Hematopoietic multipotent progenitor cell treated with erythropoietin and hydrocortisone succinate and interleukin-3 and kit ligand, for 17 days (in vitro differentiated cells): Measurements from ENCODE around the gene SMARCAL1.
"Not testable (repeated sequence)": the region's sequence is repeated elsewhere in the genome, so short reads cannot be mapped to it uniquely, and the experiment has no call there.

ENCODE experiments used
- DNase-seq: peaks from one replicate; pipeline ENCODE4 v3.0.0-alpha.2; 2015; ENCODE audit warnings: low spot score

SMARCAL1 gene

GRCh38 chr2:216502381-216503158 lies 90.3 kb downstream of the SMARCAL1 start:
- DNase-seq, result no peak

DNA sequence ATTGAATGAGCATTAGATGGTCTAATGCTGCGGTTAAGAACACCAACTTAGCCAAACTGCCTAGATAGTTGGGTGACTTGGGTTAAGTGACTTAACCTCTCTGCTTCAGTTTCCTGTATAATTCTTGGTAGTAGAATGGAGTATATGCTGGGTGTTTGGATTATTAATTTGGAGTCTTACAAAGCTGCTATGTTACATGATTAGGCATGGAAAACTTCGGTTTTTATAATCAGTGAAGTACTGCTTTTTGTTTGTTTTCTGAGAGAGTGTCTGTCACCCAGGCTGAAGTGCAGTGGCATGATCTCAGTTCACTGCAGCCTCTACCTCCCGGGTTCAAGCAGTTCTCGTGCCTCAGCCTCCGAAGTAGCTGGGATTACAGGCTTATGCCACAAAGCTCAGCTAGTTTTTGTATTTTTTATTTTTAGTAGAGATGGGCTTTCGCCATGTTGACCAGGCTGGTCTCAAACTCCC lies 90.9 kb downstream of the SMARCAL1 start:
- no peak for DNase-seq

- DNase-seq, result no peak
Measured at GRCh38 chr2:216503697-216504375, 91.6 kb downstream of the SMARCAL1 start.

DNA sequence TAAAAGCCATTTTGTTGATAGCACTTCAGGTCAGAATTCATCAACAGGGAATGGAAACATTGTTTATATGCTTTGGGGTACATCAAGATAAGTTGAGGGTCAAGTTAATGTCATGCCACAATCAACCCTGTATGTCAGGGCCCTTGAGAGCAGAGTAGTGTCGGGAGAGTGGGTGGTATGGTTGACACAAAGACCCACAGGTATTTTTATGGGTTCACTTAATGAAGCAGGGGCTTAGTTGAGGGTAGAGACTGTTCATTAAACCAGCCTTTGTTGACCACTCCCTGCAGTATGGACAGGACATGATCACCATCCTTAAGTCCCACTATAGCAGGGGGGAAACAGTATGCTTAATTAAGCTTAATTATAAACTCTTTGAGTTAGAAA lies 92.1 kb downstream of the SMARCAL1 start:
- no peak for DNase-seq

- DNase-seq, result no peak
Measured at GRCh38 chr2:216505133-216506106, 93.1 kb downstream of the SMARCAL1 start.

GRCh38 chr2:216507220-216508160 lies 95.2 kb downstream of the SMARCAL1 start:
- DNase-seq, result no peak

DNA sequence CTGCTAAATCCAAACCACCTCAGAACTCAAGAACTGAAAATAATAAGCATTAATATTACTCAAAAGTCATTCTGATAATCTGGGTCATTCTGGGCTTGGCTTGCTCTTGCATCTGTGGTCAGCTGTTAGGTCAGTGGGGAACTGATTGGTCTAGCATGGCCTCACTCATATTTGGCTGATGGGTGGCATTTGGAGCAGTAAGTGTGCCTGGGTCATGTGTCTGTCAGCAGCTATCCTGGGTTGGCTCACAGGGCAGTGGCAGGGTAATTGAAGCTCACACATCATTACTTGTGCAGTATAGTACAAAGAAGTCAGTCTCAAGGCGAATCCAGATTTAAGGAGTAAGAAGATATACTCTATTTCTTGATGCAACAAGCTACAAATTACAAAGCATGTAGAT lies 95.9 kb downstream of the SMARCAL1 start:
- no peak for DNase-seq

DNA sequence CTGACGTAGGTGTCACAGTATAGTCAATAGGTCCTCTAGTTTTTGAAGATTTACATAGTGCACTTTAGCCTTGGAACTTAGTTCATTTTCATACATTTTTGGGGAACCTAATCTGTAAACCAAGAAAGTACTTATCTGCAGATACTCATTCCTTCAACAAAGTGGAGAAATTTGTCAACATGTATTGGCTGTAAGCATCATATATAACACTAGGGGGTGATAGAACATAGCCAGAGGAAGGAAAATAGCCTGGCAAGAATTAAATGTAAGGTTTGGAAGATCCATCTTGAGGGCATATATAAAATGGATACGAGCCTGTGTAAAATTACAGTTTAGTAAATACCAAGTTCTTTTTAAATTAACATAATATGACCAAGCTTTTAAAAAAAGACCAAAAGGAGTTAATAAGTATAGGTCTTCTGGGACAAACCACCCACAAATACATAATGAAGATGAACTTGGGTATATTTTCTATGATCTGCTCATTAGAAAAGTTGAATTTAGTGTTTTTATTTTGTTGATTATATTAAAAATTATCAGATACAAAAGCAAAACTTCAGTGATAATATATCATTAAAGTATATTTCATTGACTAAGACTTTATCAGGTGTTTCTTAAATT lies 104.6 kb downstream of the SMARCAL1 start:
- peak; percentile 17 for DNase-seq

DNA sequence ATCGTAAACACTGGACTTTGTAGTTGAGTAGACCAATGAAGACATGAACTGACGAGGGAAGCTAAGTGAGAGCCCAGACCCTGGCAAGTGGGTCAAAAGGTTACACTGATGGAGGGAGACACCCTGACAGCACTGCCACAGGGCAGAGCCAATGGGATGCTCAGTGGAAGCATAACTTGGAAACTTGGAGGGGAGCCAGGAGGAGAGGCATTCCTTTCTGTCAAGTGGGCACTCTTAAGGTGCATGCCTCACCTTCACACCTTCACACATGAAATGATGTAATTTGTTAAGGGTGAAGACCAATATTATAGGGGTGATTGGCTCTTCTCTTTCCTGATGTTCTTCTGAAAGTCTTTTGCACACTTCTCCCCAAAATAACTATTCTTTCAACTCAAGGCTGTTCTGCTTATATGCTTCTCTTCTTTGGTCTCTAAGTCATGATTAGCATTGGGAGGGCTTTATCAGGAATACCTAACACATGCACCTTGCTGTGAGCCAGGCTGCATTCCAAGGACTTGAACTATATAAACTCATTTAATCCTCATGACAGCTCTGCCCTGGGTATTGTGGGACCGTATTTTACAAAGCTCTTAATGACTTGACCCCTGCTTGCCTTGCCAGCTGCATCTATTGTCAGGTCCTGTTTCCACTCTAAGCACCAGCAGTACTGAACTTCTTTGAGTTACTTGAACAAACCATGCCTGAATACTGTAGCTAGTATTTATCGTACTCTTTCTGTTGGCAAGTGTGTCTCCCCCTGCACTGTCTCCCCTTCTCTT lies 105.4 kb downstream of the SMARCAL1 start:
- no peak for DNase-seq

GRCh38 chr2:216518566-216519119 lies 106.4 kb downstream of the SMARCAL1 start:
- not testable (repeated sequence) for DNase-seq

DNA sequence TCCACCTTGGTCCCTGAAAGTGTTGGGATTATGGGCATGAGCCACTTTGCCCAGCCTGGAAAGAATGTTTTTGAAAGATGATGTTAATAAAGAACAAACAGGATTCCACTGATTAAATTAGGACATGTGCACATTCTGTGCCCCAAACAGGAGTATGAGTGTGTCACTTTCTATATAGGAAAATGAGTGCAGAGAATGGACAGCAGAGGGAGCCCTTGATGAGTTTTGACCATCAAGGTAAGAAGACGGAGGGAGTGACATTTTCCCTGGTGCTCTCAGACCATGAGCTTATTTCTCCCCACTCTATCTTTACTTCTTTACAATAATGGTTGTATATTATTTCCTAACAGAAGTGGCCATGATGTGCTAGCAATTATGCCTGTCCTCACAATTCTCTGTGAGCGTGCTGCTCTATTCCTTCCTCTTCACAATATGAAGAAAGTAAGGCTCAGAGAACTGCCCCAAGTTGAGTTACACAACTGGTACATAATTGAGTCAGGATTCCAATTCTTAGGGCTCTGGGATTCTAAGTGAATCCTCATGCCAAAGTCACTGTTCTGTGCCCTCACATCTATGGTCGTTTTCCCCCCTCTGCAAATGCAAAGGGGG lies 107.0 kb downstream of the SMARCAL1 start:
- peak; percentile 53 for DNase-seq

GRCh38 chr2:216520112-216520511 lies 107.8 kb downstream of the SMARCAL1 start:
- no peak for DNase-seq

DNA sequence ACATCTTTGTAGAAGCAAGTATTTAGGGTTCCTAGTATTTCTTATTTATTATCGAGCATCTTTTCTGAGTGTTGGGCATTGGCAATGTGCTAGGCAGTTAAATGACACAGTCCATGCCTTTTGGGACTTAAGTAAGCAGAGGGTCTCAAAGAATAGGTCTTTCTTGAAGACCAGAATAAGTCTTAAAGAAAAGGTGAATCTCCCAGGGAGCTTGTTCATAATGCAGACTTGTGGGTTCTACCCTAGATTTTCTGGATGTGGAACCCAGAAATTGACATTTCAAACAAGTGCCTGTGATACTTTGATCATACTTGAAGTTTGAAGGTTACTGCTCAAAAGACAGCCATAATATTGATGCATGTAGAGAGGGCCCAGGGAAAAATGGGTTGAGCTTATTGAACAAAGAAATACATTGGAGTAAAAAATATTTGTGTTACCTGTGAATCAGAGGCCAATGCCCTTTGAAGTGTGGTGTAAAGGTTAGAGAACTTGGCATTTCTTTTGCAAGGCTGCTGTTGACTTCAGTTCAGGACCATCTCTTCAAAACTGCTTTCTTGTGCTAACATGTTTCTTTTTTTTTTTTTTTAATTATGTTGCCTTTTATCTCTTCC lies 110.7 kb downstream of the SMARCAL1 start:
- DNase-seq, result no peak

DNA sequence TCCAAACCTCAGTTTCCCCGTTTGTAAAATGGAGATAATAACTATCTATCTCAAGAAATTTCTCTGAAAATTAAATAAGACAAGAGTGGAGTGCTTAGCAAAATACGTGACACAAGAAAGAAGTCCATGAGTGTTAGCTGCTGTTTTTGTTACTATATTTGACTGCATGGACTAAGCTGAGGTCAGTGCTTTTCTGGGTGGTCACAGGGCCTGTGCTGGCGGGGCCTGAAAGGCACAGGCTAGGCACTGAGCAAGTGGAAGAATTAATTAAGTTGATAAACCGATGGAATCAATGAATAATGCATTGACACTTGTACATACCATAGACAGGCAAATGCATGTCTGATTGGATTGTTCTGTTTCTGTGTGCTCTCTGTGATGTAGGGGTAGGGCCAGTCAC lies 113.7 kb downstream of the SMARCAL1 start:
- no peak for DNase-seq

DNA sequence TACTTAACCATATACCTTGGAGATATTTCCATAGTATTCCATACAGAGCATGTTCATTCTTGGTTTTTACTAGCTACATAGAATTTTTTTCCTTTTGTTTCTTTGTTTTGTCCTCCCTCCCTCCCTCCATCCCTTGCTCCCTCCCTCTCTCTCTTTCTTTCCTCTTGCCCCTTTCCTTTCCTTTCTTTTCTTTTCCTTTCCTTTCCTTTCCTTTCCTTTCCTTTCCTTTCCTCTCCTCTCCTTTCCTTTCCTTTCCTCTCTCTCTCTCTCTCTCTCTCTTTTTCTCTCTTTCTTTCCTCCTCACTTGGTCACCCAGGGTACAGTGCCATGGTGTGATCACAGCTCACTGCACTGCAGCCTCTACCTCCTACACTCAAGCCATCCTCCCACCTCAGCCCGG lies 114.7 kb downstream of the SMARCAL1 start:
- DNase-seq, result no peak

DNA sequence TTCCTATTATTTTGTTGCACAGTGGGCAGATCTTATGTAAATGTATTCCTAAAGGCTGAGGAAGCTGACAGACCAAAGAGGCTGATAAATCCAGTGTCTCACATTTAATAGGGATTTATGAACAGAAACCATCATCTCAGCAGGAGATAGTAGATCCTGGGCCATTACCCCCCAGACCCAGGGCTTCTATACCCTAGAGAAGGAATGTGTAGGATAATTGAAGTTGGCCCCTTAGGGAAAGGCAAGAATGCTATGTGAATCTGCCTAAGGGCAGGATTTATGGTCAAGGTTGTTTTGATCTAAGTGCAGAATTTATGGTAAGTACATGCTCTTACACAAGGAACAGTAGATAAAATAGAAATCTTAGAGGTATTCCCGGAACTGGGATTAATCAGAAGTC lies 115.3 kb downstream of the SMARCAL1 start:
- no peak for DNase-seq

DNA sequence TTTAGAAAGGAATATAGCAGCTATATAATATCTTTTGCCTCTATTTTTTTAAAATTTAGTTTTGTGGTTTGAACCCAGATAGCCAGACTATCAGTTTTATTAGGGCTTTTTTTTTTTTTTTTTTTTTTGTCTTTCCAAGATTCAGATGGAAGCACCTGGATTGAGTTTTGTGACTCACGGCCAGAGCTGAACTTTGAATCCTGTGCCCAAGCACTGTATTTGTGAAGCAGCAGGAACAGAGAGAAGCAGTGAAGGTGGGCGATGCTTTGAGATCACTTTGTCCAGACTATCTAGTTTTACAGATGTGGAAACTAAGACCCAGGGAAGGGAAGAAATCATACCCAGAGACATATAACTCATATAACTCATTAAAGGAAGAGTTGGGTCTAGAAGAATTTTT lies 120.3 kb downstream of the SMARCAL1 start:
- no peak for DNase-seq
